Measurements from ENCODE around the gene ITPKA.
A peak's percentile ranks its signal among the peaks of the same experiment; 100 is the strongest.

The ITPKA gene

GRCh38 chr15:41544650-41545015, 51.0 kb downstream of the ITPKA start:
- H2AFZ ChIP-seq (ENCODE audit: insufficient read depth, low read length, poor library complexity), result peak overlapping the region; percentile 2

GRCh38 chr15:41545218-41545617, 51.5 kb downstream of the ITPKA start:
- Histone ChIP-seq H3K4me3 (ENCODE audit: low read depth, low read length) (no peak overlapping the region), H4K12ac (ENCODE audit: low read depth, low read length) (no peak overlapping the region), H2BK5ac (ENCODE audit: low read depth, low read length, poor library complexity) (no peak overlapping the region), H2AK5ac (ENCODE audit: low read length) (no peak overlapping the region), H3K4ac (ENCODE audit: low read depth, low read length) (no peak overlapping the region), H3K18ac (ENCODE audit: low read length) (no peak overlapping the region), H2BK12ac (ENCODE audit: low read length) (no peak overlapping the region), H3K9me3 (ENCODE audit: insufficient read depth, low read depth, low read length) (no peaks in the 10 kb centered on the region), H3K23ac (ENCODE audit: low read length) (no peak overlapping the region), H3K9ac (ENCODE audit: low read length) (no peak overlapping the region), H2AFZ (ENCODE audit: insufficient read depth, low read length, poor library complexity) (no peak overlapping the region), H4K91ac (ENCODE audit: low read depth, low read length) (no peak overlapping the region), H3K27ac (ENCODE audit: low read depth, low read length) (no peak overlapping the region), H3K79me2 (ENCODE audit: control insufficient read depth, insufficient read depth, low read length, poor library complexity) (peaks cover 3% of the 10 kb centered on the region), H3K36me3 (ENCODE audit: control insufficient read depth in 1 of 2, insufficient read depth in 2 of 2, low read length in 2 of 2) (no peaks in the 10 kb centered on the region), H4K8ac (ENCODE audit: low read depth, low read length) (no peak overlapping the region), H3K27me3 (ENCODE audit: insufficient read depth, low read length) (no peaks in the 10 kb centered on the region), H2BK120ac (ENCODE audit: insufficient read depth, low read length, poor library complexity) (no peak overlapping the region), H3K79me1 (ENCODE audit: low read length) (peaks cover 3% of the 10 kb centered on the region), H3K14ac (ENCODE audit: low read length) (no peak overlapping the region), H3K4me2 (ENCODE audit: low read length) (no peak overlapping the region), H3K4me1 (ENCODE audit: control insufficient read depth in 1 of 2, insufficient read depth in 2 of 2, low read length in 2 of 2) (peaks cover 0 to 3% of the 10 kb centered on the region in 2 experiments)
- no peak for DNase-seq
- WGBS (ENCODE audit: extremely low coverage, insufficient coverage, insufficient read length), result no CpG with 5 or more reads among the region's 3 CpGs

More at GRCh38 chr15:41544650-41545015, 51.0 kb downstream of the ITPKA start:
- H4K12ac ChIP-seq (ENCODE audit: low read depth, low read length), result peak overlapping the region; percentile 45
- H3K4me1 ChIP-seq (ENCODE audit: control insufficient read depth in 1 of 2, insufficient read depth in 2 of 2, low read length in 2 of 2), result peaks cover 0 to 3% of the 10 kb centered on the region in 2 experiments
- H3K9me3 ChIP-seq (ENCODE audit: insufficient read depth, low read depth, low read length), result no peaks in the 10 kb centered on the region
- H3K14ac ChIP-seq (ENCODE audit: low read length), result no peak overlapping the region
- no peak overlapping the region for H2BK12ac ChIP-seq (ENCODE audit: low read length)
- H4K8ac ChIP-seq (ENCODE audit: low read depth, low read length), result peak overlapping the region; percentile 63
- peaks cover 3% of the 10 kb centered on the region for H3K79me2 ChIP-seq (ENCODE audit: control insufficient read depth, insufficient read depth, low read length, poor library complexity)
- no peak overlapping the region for H4K91ac ChIP-seq (ENCODE audit: low read depth, low read length)
- H3K27me3 ChIP-seq (ENCODE audit: insufficient read depth, low read length), result no peaks in the 10 kb centered on the region
- peaks cover 3% of the 10 kb centered on the region for H3K79me1 ChIP-seq (ENCODE audit: low read length)
- H3K4ac ChIP-seq (ENCODE audit: low read depth, low read length), result no peak overlapping the region
- H2BK120ac ChIP-seq (ENCODE audit: insufficient read depth, low read length, poor library complexity), result no peak overlapping the region
- H3K36me3 ChIP-seq (ENCODE audit: control insufficient read depth in 1 of 2, insufficient read depth in 2 of 2, low read length in 2 of 2), result no peaks in the 10 kb centered on the region
- H3K23ac ChIP-seq (ENCODE audit: low read length), result no peak overlapping the region
- no peak overlapping the region for H3K4me3 ChIP-seq (ENCODE audit: low read depth, low read length)
- H3K18ac ChIP-seq (ENCODE audit: low read length), result no peak overlapping the region
- no peak overlapping the region for H2BK5ac ChIP-seq (ENCODE audit: low read depth, low read length, poor library complexity)
- no CpG with 5 or more reads among the region's 15 CpGs for WGBS (ENCODE audit: extremely low coverage, insufficient coverage, insufficient read length)
- H2AK5ac ChIP-seq (ENCODE audit: low read length), result peak overlapping the region; percentile 14
- H3K4me2 ChIP-seq (ENCODE audit: low read length), result no peak overlapping the region
- peak in 1 of 2 donors; percentile 6 for DNase-seq
- H3K27ac ChIP-seq (ENCODE audit: low read depth, low read length), result no peak overlapping the region
- no peak overlapping the region for H3K9ac ChIP-seq (ENCODE audit: low read length)

- no peak overlapping the region for H3K4me3 ChIP-seq (ENCODE audit: low read depth, low read length)
- no peak overlapping the region for H2AFZ ChIP-seq (ENCODE audit: insufficient read depth, low read length, poor library complexity)
- H3K27ac ChIP-seq (ENCODE audit: low read depth, low read length), result no peak overlapping the region
- no peak overlapping the region for H2BK120ac ChIP-seq (ENCODE audit: insufficient read depth, low read length, poor library complexity)
- no peak overlapping the region for H4K12ac ChIP-seq (ENCODE audit: low read depth, low read length)
- H3K36me3 ChIP-seq (ENCODE audit: control insufficient read depth in 1 of 2, insufficient read depth in 2 of 2, low read length in 2 of 2), result no peaks in the 10 kb centered on the region
- no peak overlapping the region for H3K18ac ChIP-seq (ENCODE audit: low read length)
- no peak overlapping the region for H4K8ac ChIP-seq (ENCODE audit: low read depth, low read length)
- no peaks in the 10 kb centered on the region for H3K27me3 ChIP-seq (ENCODE audit: insufficient read depth, low read length)
- no peak overlapping the region for H3K14ac ChIP-seq (ENCODE audit: low read length)
- H3K4me1 ChIP-seq (ENCODE audit: control insufficient read depth in 1 of 2, insufficient read depth in 2 of 2, low read length in 2 of 2), result peaks cover 0 to 3% of the 10 kb centered on the region in 2 experiments
- no peak overlapping the region for H3K9ac ChIP-seq (ENCODE audit: low read length)
- peak; percentile 23 to 51 for DNase-seq
- H4K91ac ChIP-seq (ENCODE audit: low read depth, low read length), result no peak overlapping the region
- H3K79me1 ChIP-seq (ENCODE audit: low read length), result peaks cover 3% of the 10 kb centered on the region
- no peak overlapping the region for H2AK5ac ChIP-seq (ENCODE audit: low read length)
- H3K4ac ChIP-seq (ENCODE audit: low read depth, low read length), result no peak overlapping the region
- WGBS (ENCODE audit: extremely low coverage, insufficient coverage, insufficient read length), result no CpG with 5 or more reads among the region's 13 CpGs
- peaks cover 3% of the 10 kb centered on the region for H3K79me2 ChIP-seq (ENCODE audit: control insufficient read depth, insufficient read depth, low read length, poor library complexity)
- H2BK5ac ChIP-seq (ENCODE audit: low read depth, low read length, poor library complexity), result no peak overlapping the region
- H3K23ac ChIP-seq (ENCODE audit: low read length), result no peak overlapping the region
- no peaks in the 10 kb centered on the region for H3K9me3 ChIP-seq (ENCODE audit: insufficient read depth, low read depth, low read length)
- H2BK12ac ChIP-seq (ENCODE audit: low read length), result no peak overlapping the region
- H3K4me2 ChIP-seq (ENCODE audit: low read length), result no peak overlapping the region
Measured at GRCh38 chr15:41546851-41547786, 53.4 kb downstream of the ITPKA start.

DNA sequence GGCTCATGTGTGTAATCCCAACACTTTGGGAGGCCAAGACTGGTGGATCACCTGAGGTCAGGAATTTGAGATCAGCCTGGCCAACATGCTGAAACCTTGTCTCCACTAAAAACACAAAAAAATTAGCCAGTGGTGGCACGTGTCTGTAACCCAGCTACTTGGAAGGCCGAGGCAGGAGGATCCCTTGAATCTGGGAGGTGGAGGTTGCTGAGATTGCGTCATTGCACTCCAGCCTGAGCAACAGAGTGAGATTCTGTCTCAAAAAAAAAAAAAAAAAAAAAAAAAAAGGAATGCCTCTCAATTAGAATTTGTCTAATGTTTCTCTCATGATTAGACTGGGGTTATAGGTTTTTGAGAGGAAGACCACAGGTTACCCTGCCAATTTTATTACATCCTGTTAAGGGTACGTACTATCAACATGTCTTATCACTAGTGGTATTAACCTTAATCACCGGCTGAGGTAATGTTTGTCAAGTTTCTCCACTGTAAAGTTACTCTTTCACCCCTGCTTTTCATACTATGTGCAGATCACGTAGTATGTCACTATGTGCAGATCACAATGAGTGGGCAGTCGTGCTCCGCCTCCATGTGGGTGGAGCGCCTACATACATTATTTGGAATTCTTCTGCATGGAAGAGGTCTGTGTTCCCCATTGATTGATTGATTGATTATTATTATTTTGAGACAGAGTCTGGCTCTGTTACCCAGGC, 56.5 kb downstream of the ITPKA start:
- no peak overlapping the region for H2AK5ac ChIP-seq (ENCODE audit: low read length)
- no peak overlapping the region for H3K4ac ChIP-seq (ENCODE audit: low read depth, low read length)
- no peak overlapping the region for H4K12ac ChIP-seq (ENCODE audit: low read depth, low read length)
- no peaks in the 10 kb centered on the region for H3K4me1 ChIP-seq (ENCODE audit: control insufficient read depth in 1 of 2, insufficient read depth in 2 of 2, low read length in 2 of 2)
- no peak overlapping the region for H3K4me2 ChIP-seq (ENCODE audit: low read length)
- H3K9me3 ChIP-seq (ENCODE audit: insufficient read depth, low read depth, low read length), result no peaks in the 10 kb centered on the region
- H4K8ac ChIP-seq (ENCODE audit: low read depth, low read length), result no peak overlapping the region
- no peak overlapping the region for H2AFZ ChIP-seq (ENCODE audit: insufficient read depth, low read length, poor library complexity)
- H3K27me3 ChIP-seq (ENCODE audit: insufficient read depth, low read length), result no peaks in the 10 kb centered on the region
- no peak overlapping the region for H3K23ac ChIP-seq (ENCODE audit: low read length)
- H2BK5ac ChIP-seq (ENCODE audit: low read depth, low read length, poor library complexity), result no peak overlapping the region
- H3K79me2 ChIP-seq (ENCODE audit: control insufficient read depth, insufficient read depth, low read length, poor library complexity), result no peaks in the 10 kb centered on the region
- no peak overlapping the region for H3K4me3 ChIP-seq (ENCODE audit: low read depth, low read length)
- no peak overlapping the region for H3K14ac ChIP-seq (ENCODE audit: low read length)
- DNase-seq, result no peak
- H4K91ac ChIP-seq (ENCODE audit: low read depth, low read length), result no peak overlapping the region
- no peak overlapping the region for H2BK12ac ChIP-seq (ENCODE audit: low read length)
- no peak overlapping the region for H2BK120ac ChIP-seq (ENCODE audit: insufficient read depth, low read length, poor library complexity)
- no CpG with 5 or more reads among the region's 9 CpGs for WGBS (ENCODE audit: extremely low coverage, insufficient coverage, insufficient read length)
- H3K9ac ChIP-seq (ENCODE audit: low read length), result no peak overlapping the region
- H3K36me3 ChIP-seq (ENCODE audit: control insufficient read depth in 1 of 2, insufficient read depth in 2 of 2, low read length in 2 of 2), result no peaks in the 10 kb centered on the region
- no peak overlapping the region for H3K18ac ChIP-seq (ENCODE audit: low read length)
- H3K27ac ChIP-seq (ENCODE audit: low read depth, low read length), result no peak overlapping the region
- H3K79me1 ChIP-seq (ENCODE audit: low read length), result no peaks in the 10 kb centered on the region

All from trophoblast cell (in vitro differentiated cells and primary cell).